Stimulated activated CD4-positive, alpha-beta T cell treated with anti-CD3 and anti-CD28 coated beads, TNF-alpha, amount 100 ng/mL, for 24 hours (primary cell): ENCODE data around the gene EPHB3.
"Not testable (repeated sequence)": the region's sequence is repeated elsewhere in the genome, so short reads cannot be mapped to it uniquely, and the experiment has no call there.

Experiments
- DNase-seq, 3 experiments: peaks; one replicate each; pipeline ENCODE4 v3.0.0-alpha.2; 2020; ENCODE audit warnings: low read depth in 3 of 3

Gene EPHB3

GRCh38 chr3:184620475-184621119 is 59.0 kb downstream of the EPHB3 start:
- no peak for DNase-seq

GRCh38 chr3:184622156-184622555 is 60.6 kb downstream of the EPHB3 start:
- not testable (repeated sequence) for DNase-seq

GRCh38 chr3:184626923-184627322 is 65.3 kb downstream of the EPHB3 start:
- DNase-seq = no peak

DNA sequence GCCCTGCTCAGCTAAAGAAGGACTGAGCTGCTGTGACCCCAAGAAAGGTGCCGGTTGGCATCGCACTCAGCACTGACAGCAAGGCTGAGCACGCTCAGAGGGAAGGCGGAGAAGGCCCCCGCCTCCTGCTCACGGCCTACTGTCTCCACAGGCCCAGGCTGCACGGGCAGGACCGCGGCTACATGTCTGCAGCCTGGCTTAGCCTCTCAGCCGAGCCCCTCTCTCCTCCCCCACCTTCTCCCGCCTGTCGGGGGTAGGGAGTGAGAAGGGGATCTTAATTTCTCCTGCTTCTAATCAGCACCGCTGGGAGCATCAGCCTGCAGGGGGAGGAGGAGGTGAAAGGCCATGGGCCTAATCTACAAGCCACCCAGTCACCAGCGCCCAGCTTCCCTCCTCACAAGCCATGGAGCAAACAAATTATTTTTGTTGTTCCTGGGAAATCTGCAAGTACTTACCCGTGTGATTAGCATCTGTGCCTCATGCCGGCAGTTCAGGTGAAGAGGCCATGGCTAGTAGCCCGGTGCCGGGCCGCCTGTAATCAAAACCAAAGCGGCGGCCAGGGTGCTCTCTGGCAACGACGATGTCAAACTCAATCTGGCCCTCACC is 68.1 kb downstream of the EPHB3 start:
- DNase-seq = no peak

GRCh38 chr3:184630861-184631471 is 69.4 kb downstream of the EPHB3 start:
- DNase-seq = no peak

DNA sequence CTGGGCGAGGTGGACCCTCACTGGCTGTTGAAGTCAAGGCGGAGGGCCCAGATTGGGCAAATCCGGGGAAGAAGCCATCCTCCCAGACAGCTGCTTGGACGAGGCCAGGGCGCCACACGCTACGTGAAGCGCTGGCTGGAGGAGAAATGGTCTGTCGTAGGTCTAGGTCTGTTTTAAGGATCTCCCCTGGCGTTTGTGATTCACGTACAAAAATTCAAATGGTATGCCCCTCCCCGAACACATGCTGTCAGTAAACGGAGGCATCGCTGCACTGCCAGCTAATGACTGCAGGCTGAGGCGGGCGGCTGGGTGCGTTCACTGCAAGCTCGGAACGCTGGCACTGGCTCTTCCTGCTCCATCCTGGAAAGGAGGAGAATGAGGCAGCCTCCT is 69.9 kb downstream of the EPHB3 start:
- DNase-seq = no peak
